Progenitor cell of endocrine pancreas (in vitro differentiated cells): ENCODE data around the gene COL23A1. TPM values are rescaled to one million over a fixed set of nuclear protein-coding genes. Genes with fewer than 3 reads are reported as not detected.

Experiments used
- DNase-seq: peaks from one replicate; pipeline ENCODE4 v3.0.0; 2021; ENCODE audit warnings: low spot score; ENCODE audit not compliant: unreplicated experiment
- H3K27ac Mint-ChIP-seq: 2 replicates; pipeline ENCODE4 v1.8.0; 2021; ENCODE audit warnings: mild to moderate bottlenecking, moderate library complexity, mixed read lengths
- H3K27me3 Mint-ChIP-seq: 2 replicates; pipeline ENCODE4 v1.8.0; 2021; ENCODE audit warnings: mixed read lengths
- H3K36me3 Mint-ChIP-seq: 2 replicates; pipeline ENCODE4 v1.8.0; 2022; ENCODE audit warnings: mixed read lengths; ENCODE audit not compliant: insufficient read depth
- H3K4me1 Mint-ChIP-seq: 2 replicates; pipeline ENCODE4 v1.8.0; 2021; ENCODE audit warnings: low read depth, mixed read lengths
- H3K4me3 Mint-ChIP-seq: 2 replicates; pipeline ENCODE4 v1.8.0; 2021; ENCODE audit warnings: low read depth, mild to moderate bottlenecking, moderate library complexity, mixed read lengths
- H3K9me3 Mint-ChIP-seq: 2 replicates; pipeline ENCODE4 v1.8.0; 2021; ENCODE audit warnings: low read depth, mixed read lengths
- total RNA-seq: library from RNA; stranded (reverse); gene quantifications from 2 replicates; pipeline ENCODE4 v1.2.1, GENCODE V29; 2021
- TF ChIP-seq, protein P1 (sequence below): fragments of 200-600 bp; sonication (generic); IDR thresholded peaks from one replicate; pipeline ENCODE4 v1.5.0; 2021; ENCODE audit warnings: antibody characterized with exemption, mild to moderate bottlenecking; ENCODE audit not compliant: unreplicated experiment

Gene COL23A1
- total RNA-seq, 1 donor from 2014 or later, result 0.36 TPM

DNA sequence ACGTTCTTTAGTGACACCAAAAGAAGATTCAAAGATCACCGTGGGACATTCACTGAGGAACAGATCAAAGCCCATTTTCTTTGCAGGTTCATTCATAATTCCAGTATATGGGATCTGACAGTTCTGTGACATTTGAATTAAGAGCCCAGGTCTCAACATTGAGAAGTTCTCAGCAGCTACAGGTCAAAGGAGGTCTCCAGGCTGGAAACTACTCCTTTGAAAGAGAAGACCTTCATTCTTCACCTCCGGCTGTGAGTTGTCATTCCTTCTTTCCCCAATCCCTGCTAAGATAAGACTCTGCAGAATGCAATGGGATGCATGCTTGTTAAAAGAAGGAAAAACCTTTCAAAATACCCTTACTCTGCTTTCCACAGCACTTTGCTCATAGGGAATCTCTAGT is 79.0 kb downstream of the COL23A1 start:
- Mint-ChIP-seq H3K27ac (no peak overlapping the region), H3K9me3 (peaks cover 14% of the 10 kb centered on the region)

DNA sequence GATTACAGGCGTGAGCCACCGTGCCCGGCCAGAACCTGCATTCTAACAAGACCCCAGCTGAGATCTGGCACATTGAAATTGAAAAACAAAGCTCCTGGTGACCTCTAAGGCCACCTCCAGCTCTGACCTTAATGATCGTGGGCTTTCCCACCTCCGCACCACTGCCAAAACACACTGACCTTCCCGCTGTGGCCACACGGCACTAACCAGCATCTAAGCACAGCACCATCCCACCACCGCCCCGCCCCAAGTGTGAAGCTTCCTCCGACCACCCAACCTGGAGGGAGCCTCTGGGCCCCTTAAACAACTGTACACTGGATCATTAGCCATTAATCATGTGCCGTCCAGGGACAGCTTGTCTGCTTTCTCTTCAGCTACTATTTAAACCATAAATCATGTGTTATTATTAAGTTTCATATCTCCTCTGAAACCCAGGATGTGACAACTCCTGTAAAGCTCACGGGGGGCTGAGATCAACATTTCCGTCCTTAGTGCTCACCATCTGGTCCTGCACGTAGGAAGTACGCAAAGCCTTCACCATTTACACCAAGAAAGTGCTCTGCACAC is 80.6 kb downstream of the COL23A1 start:
- no peak for DNase-seq
- H3K4me3 Mint-ChIP-seq, result no peak overlapping the region
- TF ChIP-seq, protein P1, sequence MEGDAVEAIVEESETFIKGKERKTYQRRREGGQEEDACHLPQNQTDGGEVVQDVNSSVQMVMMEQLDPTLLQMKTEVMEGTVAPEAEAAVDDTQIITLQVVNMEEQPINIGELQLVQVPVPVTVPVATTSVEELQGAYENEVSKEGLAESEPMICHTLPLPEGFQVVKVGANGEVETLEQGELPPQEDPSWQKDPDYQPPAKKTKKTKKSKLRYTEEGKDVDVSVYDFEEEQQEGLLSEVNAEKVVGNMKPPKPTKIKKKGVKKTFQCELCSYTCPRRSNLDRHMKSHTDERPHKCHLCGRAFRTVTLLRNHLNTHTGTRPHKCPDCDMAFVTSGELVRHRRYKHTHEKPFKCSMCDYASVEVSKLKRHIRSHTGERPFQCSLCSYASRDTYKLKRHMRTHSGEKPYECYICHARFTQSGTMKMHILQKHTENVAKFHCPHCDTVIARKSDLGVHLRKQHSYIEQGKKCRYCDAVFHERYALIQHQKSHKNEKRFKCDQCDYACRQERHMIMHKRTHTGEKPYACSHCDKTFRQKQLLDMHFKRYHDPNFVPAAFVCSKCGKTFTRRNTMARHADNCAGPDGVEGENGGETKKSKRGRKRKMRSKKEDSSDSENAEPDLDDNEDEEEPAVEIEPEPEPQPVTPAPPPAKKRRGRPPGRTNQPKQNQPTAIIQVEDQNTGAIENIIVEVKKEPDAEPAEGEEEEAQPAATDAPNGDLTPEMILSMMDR, result no peak
- H3K36me3 Mint-ChIP-seq, result no peaks in the 10 kb centered on the region
- H3K27me3 Mint-ChIP-seq, result no peaks in the 10 kb centered on the region
- H3K27ac Mint-ChIP-seq, result no peak overlapping the region
- peaks cover 14% of the 10 kb centered on the region for H3K9me3 Mint-ChIP-seq
- H3K4me1 Mint-ChIP-seq, result peaks cover under 1% of the 10 kb centered on the region

More for the DNA sequence above, 79.0 kb downstream of the COL23A1 start:
- no peaks in the 10 kb centered on the region for H3K4me1 Mint-ChIP-seq
- H3K27me3 Mint-ChIP-seq, result peaks cover 6% of the 10 kb centered on the region
- no peaks in the 10 kb centered on the region for H3K36me3 Mint-ChIP-seq
- H3K4me3 Mint-ChIP-seq, result no peak overlapping the region
- TF ChIP-seq, protein P1, result no peak
- no peak for DNase-seq

DNA sequence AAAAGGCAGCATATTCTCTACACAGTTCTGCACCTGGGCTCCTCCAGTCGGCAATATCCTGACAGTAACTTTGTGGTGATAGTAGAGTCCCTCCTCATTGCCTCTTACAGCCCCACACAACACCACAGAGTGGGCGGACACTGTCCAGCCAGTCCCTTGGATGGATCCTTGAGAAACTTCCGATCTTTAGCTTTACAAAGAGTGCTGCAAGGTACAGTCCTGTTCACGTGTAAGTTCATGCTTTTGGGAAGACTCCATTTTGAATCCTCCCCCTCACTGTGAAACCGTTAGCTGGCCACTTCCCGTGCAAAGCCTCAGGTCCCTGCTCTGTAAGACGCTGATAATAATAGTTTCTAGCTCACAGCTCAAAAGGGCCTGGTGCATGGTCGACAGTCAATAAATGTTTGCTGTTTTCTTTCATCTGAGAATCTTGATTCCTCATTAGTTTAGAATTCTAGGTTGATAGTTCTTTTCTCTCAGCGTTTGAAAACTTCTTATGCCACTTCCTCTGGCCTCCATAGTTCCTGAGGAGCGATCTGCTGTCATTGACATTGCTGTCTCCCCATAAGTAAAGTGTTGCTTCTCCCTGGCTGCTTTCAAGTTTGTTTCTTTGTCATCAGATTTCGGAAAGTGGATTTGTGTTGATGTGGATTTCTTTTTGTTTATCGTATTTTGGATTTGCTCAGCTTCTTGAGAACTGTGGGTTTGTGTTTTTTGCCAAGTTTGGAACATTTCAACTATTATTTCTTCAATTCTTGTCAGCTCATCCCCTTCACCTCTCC is 82.9 kb downstream of the COL23A1 start:
- H3K9me3 Mint-ChIP-seq, result peaks cover 14% of the 10 kb centered on the region
- H3K27ac Mint-ChIP-seq, result no peak overlapping the region
- TF ChIP-seq, protein P1, result no peak
- H3K4me1 Mint-ChIP-seq, result peaks cover 3% of the 10 kb centered on the region
- DNase-seq, result no peak
- H3K4me3 Mint-ChIP-seq, result no peak overlapping the region
- no peaks in the 10 kb centered on the region for H3K27me3 Mint-ChIP-seq
- H3K36me3 Mint-ChIP-seq, result no peaks in the 10 kb centered on the region

DNA sequence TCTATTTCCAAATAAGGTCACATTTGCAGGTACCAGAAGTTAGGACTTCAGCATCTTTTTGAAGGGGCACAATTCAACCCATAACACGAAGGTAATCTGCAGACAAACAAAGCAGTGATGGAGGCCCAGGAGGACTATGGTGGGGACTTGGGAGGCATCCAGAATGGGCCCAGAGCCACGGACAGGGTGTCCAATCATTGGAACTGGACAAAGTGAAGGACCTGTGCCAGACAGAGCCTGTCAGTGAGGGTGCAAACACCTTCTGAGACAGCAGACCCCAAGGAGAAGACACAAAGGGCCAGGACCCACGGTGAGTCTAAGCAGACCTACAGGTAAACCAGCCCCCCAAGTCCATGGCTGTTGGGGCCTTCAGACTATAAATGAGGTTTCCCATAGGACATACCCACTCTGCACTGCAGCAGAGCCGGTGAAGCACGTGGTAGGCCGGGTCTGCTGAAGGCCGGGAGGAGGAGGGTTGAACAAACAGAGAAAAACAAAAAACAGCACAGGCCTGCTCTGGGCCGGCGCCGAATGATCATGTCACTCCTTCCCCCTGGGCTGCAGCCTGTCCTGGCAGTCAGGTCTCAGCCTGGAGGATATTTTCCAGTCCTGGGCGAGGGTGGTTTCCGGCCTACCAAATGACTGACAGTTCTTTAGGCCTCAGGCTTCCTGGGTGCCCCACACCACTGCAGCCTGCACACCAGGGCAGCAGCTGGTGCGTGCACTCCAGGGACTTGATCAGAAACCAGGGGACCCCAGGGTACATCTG is 84.4 kb downstream of the COL23A1 start:
- peaks cover 14% of the 10 kb centered on the region for H3K9me3 Mint-ChIP-seq
- H3K4me3 Mint-ChIP-seq, result no peak overlapping the region
- peaks cover 3% of the 10 kb centered on the region for H3K4me1 Mint-ChIP-seq
- no peak overlapping the region for H3K27ac Mint-ChIP-seq
- TF ChIP-seq, protein P1, result no peak
- no peaks in the 10 kb centered on the region for H3K36me3 Mint-ChIP-seq
- H3K27me3 Mint-ChIP-seq, result no peaks in the 10 kb centered on the region
- no peak for DNase-seq

DNA sequence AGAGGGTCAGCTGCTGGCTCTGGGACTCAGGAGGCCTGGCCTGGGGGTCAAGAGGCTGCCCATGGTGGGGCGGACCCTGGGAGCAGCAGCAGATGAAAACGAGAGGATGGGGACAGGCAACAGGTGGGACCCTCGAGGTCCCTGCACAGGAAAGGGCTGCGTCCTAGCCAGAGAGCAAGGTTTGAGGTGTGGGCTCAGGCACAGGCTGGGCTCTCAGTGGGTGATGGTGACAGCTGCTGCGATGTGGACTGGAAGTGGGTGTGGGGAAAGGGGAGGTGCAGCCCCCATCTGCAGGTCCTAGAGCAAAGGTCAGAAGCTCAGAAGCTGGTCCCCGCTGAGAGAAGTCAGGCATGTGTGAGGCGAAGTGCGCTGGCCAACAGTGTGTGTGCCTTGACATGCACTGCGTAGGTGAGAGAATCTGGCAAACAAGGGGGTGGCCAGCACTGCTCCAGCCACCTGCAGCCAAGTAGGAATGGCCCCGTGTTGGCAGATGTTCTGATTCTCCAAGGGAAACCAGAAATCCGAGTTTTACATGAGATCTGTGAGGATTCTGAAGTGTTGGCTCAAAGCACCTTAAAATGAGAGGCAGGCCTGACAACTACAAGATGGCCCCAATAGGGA is 85.7 kb downstream of the COL23A1 start:
- Mint-ChIP-seq H3K4me1 (peaks cover 3% of the 10 kb centered on the region), H3K36me3 (no peaks in the 10 kb centered on the region), H3K27ac (no peak overlapping the region), H3K4me3 (no peak overlapping the region), H3K27me3 (no peaks in the 10 kb centered on the region), H3K9me3 (peaks cover 14% of the 10 kb centered on the region)
- DNase-seq, result no peak
- TF ChIP-seq, protein P1, result no peak
